Fibroblast of lung (primary cell): Measurements from ENCODE around the gene INTS2. TPM values are rescaled to one million over a fixed set of nuclear protein-coding genes. Genes with fewer than 3 reads are reported as not detected.
"Not testable (repeated sequence)": the region's sequence is repeated elsewhere in the genome, so short reads cannot be mapped to it uniquely, and the experiment has no call there.

Experiments used
- DNase-seq, 2 donors: peaks; one replicate each; pipeline versions ENCODE4 v3.0.0 to v3.0.0-alpha.2; 2010; ENCODE audit warnings: low read depth in 2 of 2
- H2AFZ ChIP-seq: 2 replicates; pipeline ENCODE4 v1.5.1; 2012; ENCODE audit warnings: low read length, control low read depth, inconsistent platforms
- H3K27ac ChIP-seq: 2 replicates; pipeline ENCODE4 v1.5.1; 2011; ENCODE audit warnings: low read length, control low read depth; ENCODE audit not compliant: insufficient read depth
- H3K27me3 ChIP-seq: 2 replicates; pipeline ENCODE4 v1.5.1; 2011; ENCODE audit warnings: mild to moderate bottlenecking, low read length; ENCODE audit not compliant: control insufficient read depth, insufficient read depth
- H3K36me3 ChIP-seq: 2 replicates; pipeline ENCODE4 v1.5.1; 2011; ENCODE audit warnings: low read length; ENCODE audit not compliant: control insufficient read depth, insufficient read depth
- H3K4me1 ChIP-seq: 2 replicates; pipeline ENCODE4 v1.5.1; 2011; ENCODE audit warnings: low read length; ENCODE audit not compliant: control insufficient read depth, insufficient read depth; ENCODE audit errors: extremely low read depth
- H3K4me2 ChIP-seq: 2 replicates; pipeline ENCODE4 v1.5.1; 2011; ENCODE audit warnings: low read length, control low read depth; ENCODE audit not compliant: insufficient read depth; ENCODE audit errors: extremely low read depth
- H3K4me3 ChIP-seq, 4 experiments: fragments of 200-600 bp in 1 of 4; sonication (generic) in 1 of 4; replicated peaks in 1 of 4; 2 replicates each; pipeline ENCODE4 v1.5.1; 2011 to 2016; ENCODE audit warnings: low read length in 4 of 4, low read depth in 3 of 4, mild to moderate bottlenecking in 3 of 4, control low read depth in 2 of 4, inconsistent platforms in 1 of 4, mixed read lengths in 1 of 4; ENCODE audit not compliant: insufficient read depth in 1 of 4; ENCODE audit errors: control extremely low read depth in 1 of 4
- H3K79me2 ChIP-seq: 2 replicates; pipeline ENCODE4 v1.5.1; 2012; ENCODE audit warnings: mild to moderate bottlenecking, low read length, inconsistent platforms; ENCODE audit not compliant: control insufficient read depth, insufficient read depth
- H3K9ac ChIP-seq: 2 replicates; pipeline ENCODE4 v1.5.1; 2011; ENCODE audit warnings: mild to moderate bottlenecking, low read length, control low read depth; ENCODE audit not compliant: insufficient read depth
- H3K9me3 ChIP-seq: 2 replicates; pipeline ENCODE4 v1.5.1; 2012; ENCODE audit warnings: low read depth, low read length; ENCODE audit not compliant: control insufficient read depth, insufficient read depth
- H4K20me1 ChIP-seq: 2 replicates; pipeline ENCODE4 v1.5.1; 2011; ENCODE audit warnings: low read length; ENCODE audit not compliant: control insufficient read depth, insufficient read depth; ENCODE audit errors: extremely low read depth
- EZH2 ChIP-seq: IDR thresholded peaks from 2 replicates; pipeline ENCODE4 v1.5.1; 2012; ENCODE audit warnings: low read length, control low read depth, mild to moderate bottlenecking; ENCODE audit errors: missing control alignments
- polyA plus RNA-seq, 2 donors: library from polyadenylated mRNA; depleted of rRNA in 1 of 2; stranded (reverse) in 1 of 2; unstranded in 1 of 2; fragments of >200 nt; gene quantifications; 2 replicates each; pipeline ENCODE4 v1.2.1, GENCODE V29; 2011 to 2012; ENCODE audit warnings: missing spikeins in 1 of 2
- total RNA-seq: library from RNA; depleted of rRNA; stranded (reverse); fragments of >200 nt; gene quantifications from 2 replicates; pipeline ENCODE4 v1.2.1, GENCODE V29; 2014
- TF ChIP-seq, protein P1 (sequence below), 2 donors: IDR thresholded peaks in 1 of 2; conservative IDR thresholded peaks in 1 of 2; 1 replicate in 1 of 2; 2 replicates in 1 of 2; pipeline ENCODE4 v1.5.1; 2011 to 2012; ENCODE audit warnings: low read length in 2 of 2, control low read depth in 1 of 2, inconsistent platforms in 1 of 2, low read depth in 1 of 2, mild to moderate bottlenecking in 1 of 2

INTS2 gene
- total and polyA plus RNA-seq, 2 donors (not counting 1 experiment from before 2014, with no cell fraction given): 9.3 to 16.0 TPM

DNA sequence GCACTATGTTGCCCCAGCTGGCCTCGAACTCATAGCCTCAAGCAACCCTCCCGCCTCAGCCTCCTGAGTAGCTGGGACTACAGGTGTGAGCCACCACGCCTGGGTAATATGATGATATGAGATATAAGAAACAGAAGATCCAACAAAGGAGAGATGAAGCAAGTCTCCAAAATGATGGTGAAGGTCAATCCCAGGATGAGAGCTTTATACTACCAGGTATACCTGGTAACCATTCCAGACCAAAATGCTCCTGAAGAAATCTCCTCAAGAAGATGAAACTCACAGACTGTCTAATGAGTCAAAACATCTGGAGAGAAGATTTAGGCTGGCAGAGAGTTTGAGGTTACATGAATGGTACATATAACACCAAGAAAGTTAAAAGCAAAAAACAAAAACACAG is 24.5 kb downstream of the INTS2 start:
- no peaks in the 10 kb centered on the region for H3K4me1 ChIP-seq
- no peak overlapping the region for H2AFZ ChIP-seq
- no peak overlapping the region for H3K4me3 ChIP-seq
- TF ChIP-seq, protein P1, sequence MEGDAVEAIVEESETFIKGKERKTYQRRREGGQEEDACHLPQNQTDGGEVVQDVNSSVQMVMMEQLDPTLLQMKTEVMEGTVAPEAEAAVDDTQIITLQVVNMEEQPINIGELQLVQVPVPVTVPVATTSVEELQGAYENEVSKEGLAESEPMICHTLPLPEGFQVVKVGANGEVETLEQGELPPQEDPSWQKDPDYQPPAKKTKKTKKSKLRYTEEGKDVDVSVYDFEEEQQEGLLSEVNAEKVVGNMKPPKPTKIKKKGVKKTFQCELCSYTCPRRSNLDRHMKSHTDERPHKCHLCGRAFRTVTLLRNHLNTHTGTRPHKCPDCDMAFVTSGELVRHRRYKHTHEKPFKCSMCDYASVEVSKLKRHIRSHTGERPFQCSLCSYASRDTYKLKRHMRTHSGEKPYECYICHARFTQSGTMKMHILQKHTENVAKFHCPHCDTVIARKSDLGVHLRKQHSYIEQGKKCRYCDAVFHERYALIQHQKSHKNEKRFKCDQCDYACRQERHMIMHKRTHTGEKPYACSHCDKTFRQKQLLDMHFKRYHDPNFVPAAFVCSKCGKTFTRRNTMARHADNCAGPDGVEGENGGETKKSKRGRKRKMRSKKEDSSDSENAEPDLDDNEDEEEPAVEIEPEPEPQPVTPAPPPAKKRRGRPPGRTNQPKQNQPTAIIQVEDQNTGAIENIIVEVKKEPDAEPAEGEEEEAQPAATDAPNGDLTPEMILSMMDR (conservative IDR thresholded peaks at IDR 0.05 in 1 of 2, IDR thresholded peaks at IDR 0.05 in 1 of 2; ENCODE audit: low read depth in 1 of 2, low read length in 2 of 2): no peak
- no peak for TF ChIP-seq EZH2
- H3K79me2 ChIP-seq: no peaks in the 10 kb centered on the region
- no peaks in the 10 kb centered on the region for H3K9me3 ChIP-seq
- H3K9ac ChIP-seq: no peak overlapping the region
- peaks cover 3% of the 10 kb centered on the region for H3K36me3 ChIP-seq
- DNase-seq: no peak
- H4K20me1 ChIP-seq: no peaks in the 10 kb centered on the region
- no peak overlapping the region for H3K4me2 ChIP-seq
- no peak overlapping the region for H3K27ac ChIP-seq
- no peaks in the 10 kb centered on the region for H3K27me3 ChIP-seq

DNA sequence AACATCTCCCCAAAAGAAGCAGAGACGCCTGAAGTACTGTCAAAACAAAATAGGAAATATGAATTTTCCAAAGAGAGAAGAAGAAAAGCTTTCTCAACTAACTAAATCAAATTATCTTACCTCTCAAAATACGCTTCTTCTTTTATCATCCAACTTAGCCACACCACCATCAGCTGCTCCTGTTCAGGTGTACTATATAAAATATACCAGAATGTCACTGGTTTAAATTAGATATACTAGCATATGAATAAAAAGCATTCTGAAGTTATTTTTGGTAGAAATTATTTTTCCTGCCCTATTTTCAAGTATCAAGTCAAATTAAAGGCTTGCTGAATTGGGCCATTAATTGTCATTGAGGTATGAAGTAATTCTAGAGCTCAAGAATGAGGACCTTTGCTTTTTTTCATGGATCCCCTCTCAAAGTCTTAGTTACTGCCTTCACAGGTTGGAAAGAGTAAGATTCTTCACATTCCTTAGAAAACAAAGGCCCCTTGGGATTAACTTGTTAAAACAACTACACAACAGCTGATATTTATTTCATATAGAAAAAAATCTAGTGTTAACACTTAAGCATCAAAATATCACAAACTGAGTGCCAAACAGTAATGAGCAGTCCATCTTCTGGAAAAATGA is 30.1 kb downstream of the INTS2 start:
- DNase-seq: no peak
- Histone ChIP-seq H2AFZ (no peak overlapping the region), H3K9ac (no peak overlapping the region), H3K4me3 (no peak overlapping the region), H3K79me2 (no peaks in the 10 kb centered on the region), H3K4me2 (no peak overlapping the region), H4K20me1 (no peaks in the 10 kb centered on the region), H3K27me3 (no peaks in the 10 kb centered on the region), H3K27ac (no peak overlapping the region), H3K4me1 (no peaks in the 10 kb centered on the region), H3K9me3 (no peaks in the 10 kb centered on the region), H3K36me3 (no peaks in the 10 kb centered on the region)
- TF ChIP-seq EZH2: no peak
- TF ChIP-seq, protein P1 (conservative IDR thresholded peaks at IDR 0.05 in 1 of 2, IDR thresholded peaks at IDR 0.05 in 1 of 2; ENCODE audit: low read depth in 1 of 2, low read length in 2 of 2): no peak

DNA sequence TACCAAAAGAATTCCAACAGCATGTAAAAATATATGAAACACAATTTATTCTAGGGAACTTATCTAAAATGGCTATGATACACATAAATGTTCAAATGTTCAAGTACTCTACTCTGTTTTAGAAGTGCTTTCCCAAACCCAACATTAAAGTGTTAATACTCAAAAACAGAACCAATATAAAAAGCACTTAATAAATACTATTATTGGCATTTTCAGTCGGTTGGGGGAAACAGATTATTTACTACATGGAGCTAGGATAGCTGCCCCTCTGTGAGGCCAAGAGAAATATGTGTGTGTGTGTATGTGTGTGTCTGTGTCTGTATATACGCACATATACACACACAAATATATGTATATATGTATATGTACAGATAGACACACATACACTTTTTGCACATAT is 32.4 kb downstream of the INTS2 start:
- Histone ChIP-seq H3K9me3 (no peaks in the 10 kb centered on the region), H3K79me2 (no peaks in the 10 kb centered on the region), H4K20me1 (no peaks in the 10 kb centered on the region), H3K4me1 (no peaks in the 10 kb centered on the region), H3K4me3 (no peak overlapping the region), H3K27ac (no peak overlapping the region), H3K9ac (no peak overlapping the region), H2AFZ (no peak overlapping the region), H3K27me3 (no peaks in the 10 kb centered on the region), H3K36me3 (no peaks in the 10 kb centered on the region), H3K4me2 (no peak overlapping the region)
- no peak for DNase-seq
- TF ChIP-seq, protein P1 (conservative IDR thresholded peaks at IDR 0.05 in 1 of 2, IDR thresholded peaks at IDR 0.05 in 1 of 2; ENCODE audit: low read depth in 1 of 2, low read length in 2 of 2): no peak
- TF ChIP-seq EZH2: no peak

DNA sequence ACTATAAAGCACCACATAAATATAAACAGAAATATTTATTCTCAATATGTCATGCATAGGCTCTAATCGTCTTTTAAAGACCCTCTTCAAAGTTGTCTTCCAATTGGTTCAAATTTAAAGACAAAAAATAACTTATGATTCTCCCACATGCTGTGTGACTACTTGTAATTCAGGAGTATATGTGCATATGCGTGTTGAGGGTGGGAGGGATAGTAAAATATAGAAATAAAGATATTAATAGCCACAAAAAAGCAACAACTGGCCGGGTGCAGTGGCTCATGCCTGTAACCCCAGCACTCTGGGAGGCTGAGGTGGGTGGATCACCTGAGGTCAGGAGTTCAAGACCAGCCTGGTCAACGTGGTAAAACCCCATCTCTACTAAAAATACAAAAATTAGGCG is 33.5 kb downstream of the INTS2 start:
- not testable (repeated sequence) for H4K20me1 ChIP-seq, H3K9ac ChIP-seq, H3K4me1 ChIP-seq

DNA sequence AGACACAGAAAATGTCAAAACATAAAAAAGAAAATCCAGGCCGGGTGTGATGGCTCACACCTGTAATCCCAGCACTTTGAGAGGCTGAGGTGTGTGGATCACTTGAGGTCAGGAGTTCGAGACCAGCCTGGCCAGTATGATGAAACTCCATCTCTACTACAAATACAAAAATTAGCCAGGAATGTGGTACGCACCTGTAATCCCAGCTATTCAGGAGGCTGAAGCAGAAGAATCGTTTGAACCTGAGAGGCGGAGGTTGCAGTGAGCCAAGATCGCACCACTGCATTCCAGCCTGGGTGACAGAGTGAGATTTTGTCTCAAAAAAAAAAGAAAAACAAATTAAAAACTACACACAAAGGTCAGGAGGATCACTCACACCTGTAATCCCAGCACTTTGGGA is 40.0 kb downstream of the INTS2 start:
- H2AFZ ChIP-seq, DNase-seq: not testable (repeated sequence)

More for the DNA sequence above, 33.5 kb downstream of the INTS2 start:
- not testable (repeated sequence) for H3K4me2 ChIP-seq, H3K36me3 ChIP-seq, H3K9me3 ChIP-seq, H3K27me3 ChIP-seq, H3K27ac ChIP-seq, H3K79me2 ChIP-seq, DNase-seq, H3K4me3 ChIP-seq, H2AFZ ChIP-seq

More for the DNA sequence above, 40.0 kb downstream of the INTS2 start:
- not testable (repeated sequence) for H3K27ac ChIP-seq, H3K9me3 ChIP-seq, H3K4me2 ChIP-seq, H3K4me3 ChIP-seq, H3K9ac ChIP-seq, H3K36me3 ChIP-seq, H3K4me1 ChIP-seq, H3K79me2 ChIP-seq, H3K27me3 ChIP-seq, H4K20me1 ChIP-seq
